ENCODE measurements around the gene ZDHHC16. TPM values are rescaled to one million over a fixed set of nuclear protein-coding genes. Genes with fewer than 3 reads are reported as not detected.

Gene ZDHHC16
- total RNA-seq, 4 donors from 2014 or later = 1.8 to 31.8 (median 19.0) TPM

GRCh38 chr10:97445357-97445721 lies 636 bp upstream of the ZDHHC16 start:
- peak overlapping the region; percentile 65 to 88 for H3K4me3 ChIP-seq
- TF ChIP-seq POLR2A (IDR thresholded peaks at IDR 0.05) (no peak), CTCF (IDR thresholded peaks at IDR 0.05) (no peak)
- intact Hi-C loops (cut with DNase I; ENCODE audit: low total_unique reads) = no loop called here
- H3K27ac ChIP-seq = peak overlapping the region; percentile 68 to 70
- no peaks in the 10 kb centered on the region for H3K36me3 ChIP-seq
- H3K27me3 ChIP-seq = no peaks in the 10 kb centered on the region
- DNase-seq = no peak
- no peaks in the 10 kb centered on the region for H3K4me1 ChIP-seq
- no peaks in the 10 kb centered on the region for H3K9me3 ChIP-seq

GRCh38 chr10:97450828-97451227 lies 4.9 kb downstream of the ZDHHC16 start:
- Histone ChIP-seq H3K4me3 (no peak overlapping the region), H3K36me3 (no peaks in the 10 kb centered on the region), H3K9me3 (no peaks in the 10 kb centered on the region), H3K27ac (no peak overlapping the region), H3K4me1 (no peaks in the 10 kb centered on the region), H3K27me3 (no peaks in the 10 kb centered on the region)
- no peak for DNase-seq
- intact Hi-C loops (cut with DNase I; ENCODE audit: low total_unique reads) = no loop called here
- no peak for TF ChIP-seq POLR2A (IDR thresholded peaks at IDR 0.05)
- no peak for TF ChIP-seq CTCF (IDR thresholded peaks at IDR 0.05)

- H3K4me3 ChIP-seq = no peak overlapping the region
- H3K4me1 ChIP-seq = no peaks in the 10 kb centered on the region
- H3K27me3 ChIP-seq = no peaks in the 10 kb centered on the region
- no peaks in the 10 kb centered on the region for H3K36me3 ChIP-seq
- intact Hi-C loops (cut with DNase I; ENCODE audit: low total_unique reads) = no loop called here
- H3K27ac ChIP-seq = no peak overlapping the region
- no peak for TF ChIP-seq CTCF (IDR thresholded peaks at IDR 0.05)
- no peak for TF ChIP-seq POLR2A (IDR thresholded peaks at IDR 0.05)
- no peak for DNase-seq
- no peaks in the 10 kb centered on the region for H3K9me3 ChIP-seq
These were observed 5.6 kb downstream of the ZDHHC16 start for GRCh38 chr10:97451605-97452004.

- no peak for DNase-seq
- Histone ChIP-seq H3K27me3 (no peaks in the 10 kb centered on the region), H3K27ac (no peak overlapping the region), H3K9me3 (no peaks in the 10 kb centered on the region), H3K36me3 (no peaks in the 10 kb centered on the region), H3K4me3 (no peak overlapping the region), H3K4me1 (no peaks in the 10 kb centered on the region)
- intact Hi-C loops (cut with DNase I; ENCODE audit: low total_unique reads) = no loop called here
- TF ChIP-seq CTCF (IDR thresholded peaks at IDR 0.05) (no peak), POLR2A (IDR thresholded peaks at IDR 0.05) (no peak)
These were observed 6.4 kb downstream of the ZDHHC16 start for GRCh38 chr10:97452352-97452751.

- Histone ChIP-seq H3K4me1 (no peaks in the 10 kb centered on the region), H3K4me3 (no peak overlapping the region), H3K27me3 (no peaks in the 10 kb centered on the region), H3K9me3 (no peaks in the 10 kb centered on the region), H3K36me3 (no peaks in the 10 kb centered on the region), H3K27ac (no peak overlapping the region)
- intact Hi-C loops (cut with DNase I; ENCODE audit: low total_unique reads) = no loop called here
- TF ChIP-seq CTCF (IDR thresholded peaks at IDR 0.05) (no peak), POLR2A (IDR thresholded peaks at IDR 0.05) (no peak)
- DNase-seq = no peak
These were observed 8.5 kb downstream of the ZDHHC16 start for GRCh38 chr10:97454330-97455036.

All from uterus (tissue), 4 donors.